Lower leg skin (tissue), 3 donors: Measurements from ENCODE around the gene NUTM1.

Experiments
- CTCF ChIP-seq, 3 donors: fragments of 450-650 bp; IDR thresholded peaks; one replicate each; pipeline ENCODE4 v1.5.1; 2016; ENCODE audit warnings: antibody characterized with exemption in 3 of 3, mild to moderate bottlenecking in 3 of 3, moderate library complexity in 2 of 3
- POLR2A ChIP-seq, 2 donors: fragments of 450-650 bp; IDR thresholded peaks; one replicate each; pipeline ENCODE4 v1.6.1; 2016 to 2017; ENCODE audit warnings: antibody characterized with exemption in 2 of 2, mild to moderate bottlenecking in 1 of 2, moderate library complexity in 1 of 2

GRCh38 chr15:34301058-34301457 lies 42.1 kb upstream of the NUTM1 start:
- TF ChIP-seq CTCF (IDR thresholded peaks at IDR 0.05) = no peak
- TF ChIP-seq POLR2A (IDR thresholded peaks at IDR 0.05) = no peak
